PC-9 (cell line): ENCODE results near the gene CLEC4D.

Experiments
- CTCF ChIP-seq: fragments of 200-600 bp; sonication (generic); conservative IDR thresholded peaks from 2 replicates; pipeline ENCODE4 v1.6.1; 2017; ENCODE audit warnings: mixed run types, antibody characterized with exemption, mild to moderate bottlenecking, moderate library complexity
- EZH2 ChIP-seq: fragments of 200-600 bp; sonication (generic); IDR thresholded peaks from 2 replicates; pipeline ENCODE4 v1.8.0; 2017; ENCODE audit warnings: antibody characterized with exemption, low read depth

GRCh38 chr12:8501720-8502119 is 11.6 kb upstream of the CLEC4D start:
- TF ChIP-seq CTCF (no peak), EZH2 (no peak)
